ENCODE results near the gene ARG2. TPM values are rescaled to one million over a fixed set of nuclear protein-coding genes. Genes with fewer than 3 reads are reported as not detected.

Gene ARG2
- total and polyA plus RNA-seq, 3 donors from 2014 or later: 3.8 to 5.3 (median 5.1) TPM

- no peaks in the 10 kb centered on the region for H3K36me3 ChIP-seq (ENCODE audit: low read depth, missing control alignments)
- WGBS, 2 donors: 89 to 93% methylated on average over 5 of the region's 5 CpGs
- no peaks in the 10 kb centered on the region for H3K27me3 ChIP-seq
- TF ChIP-seq CTCF (IDR thresholded peaks at IDR 0.05) (no peak), POLR2A (IDR thresholded peaks at IDR 0.05) (no peak)
- no peak overlapping the region for H3K27ac ChIP-seq
- no peak for DNase-seq
- intact Hi-C loops (cut with DNase I; ENCODE audit: low total_unique reads): no loop called here
- no peak overlapping the region for H3K4me3 ChIP-seq
- no peaks in the 10 kb centered on the region for H3K4me1 ChIP-seq
- no peaks in the 10 kb centered on the region for H3K9me3 ChIP-seq
These were observed 47.1 kb upstream of the ARG2 start for GRCh38 chr14:67572608-67573007.

- no peaks in the 10 kb centered on the region for H3K4me1 ChIP-seq
- H3K9me3 ChIP-seq: no peaks in the 10 kb centered on the region
- TF ChIP-seq CTCF (IDR thresholded peaks at IDR 0.05): no peak
- no peak for TF ChIP-seq POLR2A (IDR thresholded peaks at IDR 0.05)
- WGBS, 2 donors: 83 to 84% methylated on average over 14 to 15 of the region's 15 CpGs
- H3K27ac ChIP-seq: no peak overlapping the region
- intact Hi-C loops (cut with DNase I; ENCODE audit: low total_unique reads): no loop called here
- H3K27me3 ChIP-seq: no peaks in the 10 kb centered on the region
- no peaks in the 10 kb centered on the region for H3K36me3 ChIP-seq (ENCODE audit: low read depth, missing control alignments)
- no peak for DNase-seq
- no peak overlapping the region for H3K4me3 ChIP-seq
These were observed 46.3 kb upstream of the ARG2 start for GRCh38 chr14:67573228-67574010.

- no peaks in the 10 kb centered on the region for H3K36me3 ChIP-seq (ENCODE audit: low read depth, missing control alignments)
- H3K27me3 ChIP-seq: no peaks in the 10 kb centered on the region
- 88 to 90% methylated on average over 9 to 14 of the region's 14 CpGs for WGBS, 2 donors
- no peak for DNase-seq
- H3K9me3 ChIP-seq: no peaks in the 10 kb centered on the region
- H3K4me3 ChIP-seq: no peak overlapping the region
- H3K27ac ChIP-seq: no peak overlapping the region
- intact Hi-C loops (cut with DNase I; ENCODE audit: low total_unique reads): no loop called here
- no peak for TF ChIP-seq POLR2A (IDR thresholded peaks at IDR 0.05)
- TF ChIP-seq CTCF (IDR thresholded peaks at IDR 0.05): no peak
- H3K4me1 ChIP-seq: no peaks in the 10 kb centered on the region
These were observed 45.6 kb upstream of the ARG2 start for GRCh38 chr14:67574156-67574555.

GRCh38 chr14:67574806-67575205 is 44.9 kb upstream of the ARG2 start:
- no peaks in the 10 kb centered on the region for H3K27me3 ChIP-seq
- intact Hi-C loops (cut with DNase I; ENCODE audit: low total_unique reads): no loop called here
- H3K4me1 ChIP-seq: no peaks in the 10 kb centered on the region
- H3K36me3 ChIP-seq (ENCODE audit: low read depth, missing control alignments): no peaks in the 10 kb centered on the region
- no peak for DNase-seq
- H3K9me3 ChIP-seq: no peaks in the 10 kb centered on the region
- 89 to 96% methylated on average over 7 of the region's 7 CpGs for WGBS, 2 donors
- no peak overlapping the region for H3K4me3 ChIP-seq
- H3K27ac ChIP-seq: no peak overlapping the region
- TF ChIP-seq CTCF (IDR thresholded peaks at IDR 0.05): no peak
- no peak for TF ChIP-seq POLR2A (IDR thresholded peaks at IDR 0.05)

- TF ChIP-seq CTCF (IDR thresholded peaks at IDR 0.05): no peak
- no peak overlapping the region for H3K27ac ChIP-seq
- H3K4me1 ChIP-seq: no peaks in the 10 kb centered on the region
- H3K27me3 ChIP-seq: no peaks in the 10 kb centered on the region
- H3K9me3 ChIP-seq: no peaks in the 10 kb centered on the region
- DNase-seq: no peak
- intact Hi-C loops (cut with DNase I; ENCODE audit: low total_unique reads): no loop called here
- 81 to 83% methylated on average over 7 to 9 of the region's 9 CpGs for WGBS, 2 donors
- H3K4me3 ChIP-seq: no peak overlapping the region
- no peaks in the 10 kb centered on the region for H3K36me3 ChIP-seq (ENCODE audit: low read depth, missing control alignments)
These were observed 44.0 kb upstream of the ARG2 start for GRCh38 chr14:67575684-67576083.
